H1 (cell line): ENCODE measurements around the gene DIAPH1. TPM values are rescaled to one million over a fixed set of nuclear protein-coding genes. Genes with fewer than 3 reads are reported as not detected.

Source experiments
- CTCF ChIA-PET: fragments of 300-600 bp; sonication (Branson Sonifier 250); formaldehyde crosslinking; loops from one replicate; lab custom pipeline; 2021; ENCODE audit not compliant: partially characterized antibody; lab: Charles Lee
- POLR2A ChIA-PET: fragments of 300-600 bp; sonication (Branson Sonifier 250); formaldehyde crosslinking; loops from one replicate; lab custom pipeline; 2021; ENCODE audit warnings: inconsistent platforms; ENCODE audit not compliant: partially characterized antibody; lab: Charles Lee
- DNase-seq, 2 experiments: peaks; one replicate each; pipeline versions ENCODE4 v3.0.0 to v3.0.0-alpha.2; 2010 to 2022; ENCODE audit warnings: low spot score in 2 of 2, low read depth in 1 of 2, mixed read lengths in 1 of 2
- FAIRE-seq: peaks from 2 replicates; lab custom pipeline; 2011; peaks lifted over from hg19 to GRCh38; lab: Jason Lieb, UNC
- H2AFZ ChIP-seq: 2 replicates; pipeline ENCODE4 v1.8.1; 2012; ENCODE audit warnings: low read length, inconsistent platforms
- H2AK5ac ChIP-seq: 2 replicates; pipeline ENCODE4 v1.6.1; 2013; ENCODE audit warnings: low read depth, low read length
- H2BK120ac ChIP-seq: replicated peaks from 2 replicates; pipeline ENCODE3; 2013; ENCODE audit warnings: low read depth, low read length, inconsistent platforms
- H2BK12ac ChIP-seq: 2 replicates; pipeline ENCODE4 v1.6.1; 2013; ENCODE audit warnings: low read depth, low read length
- H2BK15ac ChIP-seq: 2 replicates; pipeline ENCODE4 v1.6.1; 2013; ENCODE audit warnings: low read length
- H2BK20ac ChIP-seq: 2 replicates; pipeline ENCODE4 v1.6.1; 2013; ENCODE audit warnings: low read length
- H2BK5ac ChIP-seq: 2 replicates; pipeline ENCODE4 v1.6.1; 2013; ENCODE audit warnings: low read depth, low read length
- H3K14ac ChIP-seq: 2 replicates; pipeline ENCODE4 v1.6.1; 2013; ENCODE audit warnings: inconsistent platforms; ENCODE audit not compliant: insufficient read length
- H3K18ac ChIP-seq: 2 replicates; pipeline ENCODE4 v1.6.1; 2013; ENCODE audit warnings: low read length; ENCODE audit errors: extremely low read depth
- H3K23ac ChIP-seq: 2 replicates; pipeline ENCODE4 v1.6.1; 2013; ENCODE audit warnings: inconsistent platforms; ENCODE audit not compliant: insufficient read length
- H3K23me2 ChIP-seq: 2 replicates; pipeline ENCODE4 v1.6.1; 2013; ENCODE audit warnings: low read depth, low read length
- H3K27ac ChIP-seq: 2 replicates; pipeline ENCODE4 v1.6.1; 2011; ENCODE audit warnings: low read depth, low read length, inconsistent platforms
- H3K27me3 ChIP-seq, 4 experiments: replicated peaks in 1 of 4; 1 replicate in 1 of 4; 2 replicates in 3 of 4; pipeline versions ENCODE4 v1.6.1 to v1.8.1; 2011 to 2013; ENCODE audit warnings: low read length in 3 of 4, mild to moderate bottlenecking in 3 of 4, inconsistent platforms in 2 of 4, mixed read lengths in 2 of 4, moderate library complexity in 1 of 4; ENCODE audit not compliant: control insufficient read depth in 3 of 4, insufficient read depth in 3 of 4; ENCODE audit errors: extremely low read depth in 1 of 4
- H3K36me3 ChIP-seq, 4 experiments: 2 replicates each; pipeline versions ENCODE4 v1.6.1 to v1.8.1; 2011 to 2013; ENCODE audit warnings: mild to moderate bottlenecking in 4 of 4, low read length in 3 of 4, moderate library complexity in 2 of 4, control low read depth in 1 of 4, inconsistent platforms in 1 of 4; ENCODE audit not compliant: insufficient read depth in 4 of 4, control insufficient read depth in 2 of 4
- H3K4ac ChIP-seq: replicated peaks from 2 replicates; pipeline ENCODE3; 2013; ENCODE audit warnings: low read length, low read depth, mixed read lengths, inconsistent platforms; ENCODE audit not compliant: insufficient read length
- H3K4me1 ChIP-seq, 4 experiments: replicated peaks in 1 of 4; 1 replicate in 1 of 4; 2 replicates in 3 of 4; pipeline versions ENCODE4 v1.6.1 to v1.8.1; 2011 to 2013; ENCODE audit warnings: low read length in 3 of 4, inconsistent platforms in 2 of 4, mixed read lengths in 1 of 4; ENCODE audit not compliant: insufficient read depth in 4 of 4, control insufficient read depth in 3 of 4
- H3K4me2 ChIP-seq, 2 experiments: 2 replicates each; pipeline versions ENCODE4 v1.6.1 to v1.8.1; 2011 to 2013; ENCODE audit warnings: low read depth in 2 of 2, low read length in 2 of 2, control low read depth in 1 of 2, inconsistent platforms in 1 of 2, mild to moderate bottlenecking in 1 of 2; ENCODE audit not compliant: insufficient read depth in 1 of 2
- H3K4me3 ChIP-seq, 4 experiments: fragments of 200-600, 300-600 bp in 1 of 4; sonication (generic), shearing (Covaris generic), sonication (Bioruptor Twin) in 1 of 4; 2 replicates each; pipeline versions ENCODE4 v1.5.1 to v1.8.1; 2011 to 2016; ENCODE audit warnings: low read length in 4 of 4, low read depth in 3 of 4, control low read depth in 2 of 4, inconsistent platforms in 2 of 4, mild to moderate bottlenecking in 2 of 4, mixed read lengths in 1 of 4, moderate library complexity in 1 of 4; ENCODE audit not compliant: insufficient read depth in 2 of 4; ENCODE audit errors: extremely low read depth in 1 of 4
- H3K56ac ChIP-seq: replicated peaks from 2 replicates; pipeline ENCODE3; 2013; ENCODE audit warnings: low read depth, mild to moderate bottlenecking, mixed read lengths, low read length, inconsistent platforms; ENCODE audit not compliant: insufficient read length
- H3K79me1 ChIP-seq: 2 replicates; pipeline ENCODE4 v1.6.1; 2013; ENCODE audit warnings: low read depth, low read length, control low read depth
- H3K79me2 ChIP-seq, 2 experiments: 2 replicates each; pipeline versions ENCODE4 v1.6.1 to v1.8.1; 2012 to 2013; ENCODE audit warnings: low read length in 2 of 2, mild to moderate bottlenecking in 2 of 2, inconsistent platforms in 1 of 2; ENCODE audit not compliant: insufficient read depth in 2 of 2, control insufficient read depth in 1 of 2
- H3K9ac ChIP-seq, 4 experiments: replicated peaks in 1 of 4; 1 replicate in 1 of 4; 2 replicates in 3 of 4; pipeline versions ENCODE4 v1.6.1 to v1.8.1; 2011 to 2013; ENCODE audit warnings: low read depth in 3 of 4, low read length in 3 of 4, control low read depth in 2 of 4, mild to moderate bottlenecking in 2 of 4, moderate library complexity in 2 of 4, inconsistent platforms in 1 of 4; ENCODE audit errors: extremely low read depth in 1 of 4
- H3K9me3 ChIP-seq, 2 experiments: 2 replicates each; pipeline versions ENCODE4 v1.6.1 to v1.8.1; 2012 to 2013; ENCODE audit warnings: mild to moderate bottlenecking in 2 of 2, moderate library complexity in 2 of 2, control low read depth in 1 of 2, inconsistent platforms in 1 of 2, low read depth in 1 of 2, low read length in 1 of 2, mixed read lengths in 1 of 2; ENCODE audit not compliant: insufficient read depth in 2 of 2
- H4K20me1 ChIP-seq, 2 experiments: replicated peaks in 1 of 2; 2 replicates each; pipeline versions ENCODE3 to v1.8.1; 2011 to 2013; ENCODE audit warnings: inconsistent platforms in 2 of 2, low read length in 2 of 2, mild to moderate bottlenecking in 1 of 2; ENCODE audit not compliant: insufficient read depth in 2 of 2, control insufficient read depth in 1 of 2
- H4K5ac ChIP-seq: 2 replicates; pipeline ENCODE4 v1.6.1; 2013; ENCODE audit warnings: low read length, low read depth, mixed read lengths, inconsistent platforms; ENCODE audit not compliant: insufficient read length
- H4K8ac ChIP-seq: 2 replicates; pipeline ENCODE4 v1.8.0; 2013; ENCODE audit warnings: mild to moderate bottlenecking, moderate library complexity, low read length, inconsistent platforms; ENCODE audit not compliant: insufficient read depth; ENCODE audit errors: extremely low read depth
- H4K91ac ChIP-seq: replicated peaks from 2 replicates; pipeline ENCODE3; 2013; ENCODE audit warnings: low read length, mixed read lengths, inconsistent platforms; ENCODE audit not compliant: insufficient read length
- TAF7 ChIP-seq: optimal IDR thresholded peaks from 2 replicates; pipeline ENCODE3; 2011; ENCODE audit warnings: low read depth, mild to moderate bottlenecking, inconsistent platforms, low read length, moderate library complexity, borderline replicate concordance
- WGBS, 2 experiments: shearing (Covaris generic) in 1 of 2; methylation state at CpG; one replicate each; pipeline versions ENCODE4 v1.1.6 to v1.1.7; 2013 to 2015; ENCODE audit warnings: low lambda C conversion rate in 2 of 2, mixed read lengths in 2 of 2, inconsistent platforms in 1 of 2, low coverage in 1 of 2, missing lambda C conversion rate in 1 of 2; ENCODE audit not compliant: insufficient replicate concordance in 2 of 2, insufficient coverage in 1 of 2, insufficient read length in 1 of 2; ENCODE audit errors: extremely low coverage in 1 of 2, missing lambda C conversion rate in 1 of 2; 5-methylcytosine and 5-hydroxymethylcytosine counted together
- polyA plus RNA-seq, 7 experiments: library from polyadenylated mRNA; depleted of rRNA in 3 of 7; stranded (reverse) in 5 of 7; unstranded in 2 of 7; fragments of >200 nt in 5 of 7; fragments of 200-250 nt in 2 of 7; gene quantifications; 1 replicate in 5 of 7; 2 replicates in 1 of 7; 4 replicates in 1 of 7; pipeline versions ENCODE4 v1.2.1 to v1.2.3, GENCODE V29; 2011 to 2013; ENCODE audit warnings: missing spikeins in 2 of 7, mixed read lengths in 2 of 7
- total RNA-seq: library from RNA; stranded (reverse); fragmentation: NEBNext Ultra II Directional; extraction: Animal tissue kit (Norgen Biotek cat#: 25700); gene quantifications from 2 replicates; pipeline ENCODE4 v1.2.1, GENCODE V29; 2021

The DIAPH1 gene
- total and polyA plus RNA-seq, 2 of the 8 experiments (the other 6 are each of a cell fraction or from before 2014, with no cell fraction given), result 61.2 to 114 TPM

DNA sequence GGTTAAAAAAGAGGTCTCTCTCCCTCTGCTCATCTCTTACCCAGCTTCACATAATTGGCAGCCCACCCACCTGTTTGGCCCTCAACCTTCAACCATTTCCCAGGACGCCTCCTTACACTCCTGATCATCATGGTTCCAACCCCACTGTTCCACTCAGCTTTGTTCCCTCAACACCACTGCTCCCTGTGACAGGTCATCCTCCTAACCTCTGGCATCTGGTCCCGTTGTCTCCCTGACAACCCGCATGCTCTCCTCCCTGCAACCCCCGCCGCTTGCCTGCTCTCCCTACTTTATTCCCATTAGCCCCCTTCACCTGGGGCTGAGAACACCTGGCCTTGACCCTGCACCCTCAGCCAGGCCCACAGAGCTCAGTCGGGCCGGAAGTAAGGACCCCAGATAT is 117.0 kb downstream of the DIAPH1 start:
- no peaks in the 10 kb centered on the region for H3K27me3 ChIP-seq
- no peaks in the 10 kb centered on the region; a peak in 1 of 7 replicates for H3K4me1 ChIP-seq
- H3K36me3 ChIP-seq, result 0 out of 8 replicates have a peak, but pooled peaks cover 0 to 1% (median 0%) of the 10 kb centered on the region in 4 experiments
- no peak overlapping the region for H2BK20ac ChIP-seq
- CTCF ChIA-PET, result interaction anchor here (0.8 to 50.9 kb wide), 10 partner anchors 10 to 284 kb away, joined by 3 to 1236 read pairs (median 6); partner anchors contain the start of genes PCDHGA10, PCDHGA11, PCDHGA9 and PCDHGB6
- no peak overlapping the region for H4K5ac ChIP-seq
- H3K23me2 ChIP-seq, result no peaks in the 10 kb centered on the region; the same call in 1 of the 2 replicates
- no peak overlapping the region for H2BK12ac ChIP-seq
- H3K4me3 ChIP-seq, result no peak overlapping the region
- H4K8ac ChIP-seq, result no peak overlapping the region
- H2AK5ac ChIP-seq, result no peak overlapping the region
- no peak overlapping the region for H2BK120ac ChIP-seq
- no peaks in the 10 kb centered on the region for H3K79me1 ChIP-seq
- POLR2A ChIA-PET, result interaction anchor here (1.0 kb wide), 1 partner anchor 13 kb away, joined by 4 read pairs; the partner anchor contains the start of gene PCDHGC5
- H3K4me2 ChIP-seq, result no peak overlapping the region
- H3K9me3 ChIP-seq, result no peaks in the 10 kb centered on the region
- no peak overlapping the region for H2BK5ac ChIP-seq
- no peak overlapping the region for H3K27ac ChIP-seq
- 81% methylated on average over 7 of the region's 7 CpGs; no CpG with 5 or more reads in 1 of the 2 experiments for WGBS, 2 experiments
- no peak overlapping the region for H3K14ac ChIP-seq
- DNase-seq (no peak), FAIRE-seq (no peak)
- no peak overlapping the region for H3K9ac ChIP-seq
- no peak overlapping the region for H2AFZ ChIP-seq
- H3K23ac ChIP-seq, result no peak overlapping the region
- no peak overlapping the region for H2BK15ac ChIP-seq
- H3K18ac ChIP-seq, result no peak overlapping the region
- no peak for TF ChIP-seq TAF7
- TF ChIP-seq, all 59 proteins: peak for 0
- Histone ChIP-seq H4K20me1 (no peaks in the 10 kb centered on the region), H3K79me2 (no peaks in the 10 kb centered on the region), H4K91ac (no peak overlapping the region), H3K4ac (no peak overlapping the region), H3K56ac (no peak overlapping the region)
